GM12878 (cell line): ENCODE data around the gene LPCAT3.

Experiments used
- BCL3 ChIP-seq: IDR thresholded peaks from 2 replicates; pipeline ENCODE4 v1.6.1; 2011; ENCODE audit warnings: borderline replicate concordance, low read depth, mild to moderate bottlenecking, moderate library complexity, low read length; ENCODE audit not compliant: insufficient read depth, poor library complexity, severe bottlenecking
- BMI1 ChIP-seq: fragments of 450-650 bp; IDR thresholded peaks from 2 replicates; pipeline ENCODE4 v1.6.1; 2016; ENCODE audit warnings: mild to moderate bottlenecking, moderate library complexity, borderline replicate concordance
- CTCF ChIP-seq, 3 experiments: IDR thresholded peaks in 2 of 3; conservative IDR thresholded peaks in 1 of 3; 2 replicates each; pipeline ENCODE4 v1.5.1; 2011; ENCODE audit warnings: low read depth in 3 of 3, low read length in 3 of 3, mild to moderate bottlenecking in 3 of 3, control low read depth in 2 of 3, moderate library complexity in 2 of 3, inconsistent platforms in 1 of 3, mixed read lengths in 1 of 3; ENCODE audit not compliant: control insufficient read depth in 2 of 3, insufficient read depth in 1 of 3; ENCODE audit errors: extremely low read depth in 1 of 3
- EGR1 ChIP-seq, 2 experiments: IDR thresholded peaks; 1 replicate in 1 of 2; 2 replicates in 1 of 2; pipeline ENCODE4 v1.6.1; 2011 to 2012; ENCODE audit warnings: low read depth in 2 of 2, low read length in 2 of 2, borderline replicate concordance in 1 of 2, mild to moderate bottlenecking in 1 of 2, moderate library complexity in 1 of 2
- EZH2 ChIP-seq: IDR thresholded peaks from 2 replicates; pipeline ENCODE4 v1.6.1; 2012; ENCODE audit warnings: low read depth, mild to moderate bottlenecking, control low read depth, inconsistent platforms, low read length, borderline replicate concordance; ENCODE audit not compliant: control insufficient read depth
- MAX ChIP-seq: IDR thresholded peaks from 2 replicates; pipeline ENCODE4 v1.6.1; 2012; ENCODE audit warnings: low read depth, low read length, improper control_type of control experiment
- MXI1 ChIP-seq: fragments of 150-350 bp; IDR thresholded peaks from 2 replicates; pipeline ENCODE4 v1.6.1; 2011; ENCODE audit warnings: low read depth, mild to moderate bottlenecking, inconsistent platforms, low read length, improper control_type of control experiment
- NR2C2 ChIP-seq: IDR thresholded peaks from 2 replicates; pipeline ENCODE4 v1.6.1; 2011; ENCODE audit warnings: borderline replicate concordance, low read depth; ENCODE audit not compliant: control insufficient read depth, insufficient read length
- POLR2A ChIP-seq: IDR thresholded peaks from 2 replicates; pipeline ENCODE4 v1.6.1; 2011; ENCODE audit warnings: low read depth, mild to moderate bottlenecking, low read length
- SIN3A ChIP-seq: IDR thresholded peaks from 2 replicates; pipeline ENCODE4 v1.6.1; 2012; ENCODE audit warnings: low read depth, low read length, improper control_type of control experiment

DNA sequence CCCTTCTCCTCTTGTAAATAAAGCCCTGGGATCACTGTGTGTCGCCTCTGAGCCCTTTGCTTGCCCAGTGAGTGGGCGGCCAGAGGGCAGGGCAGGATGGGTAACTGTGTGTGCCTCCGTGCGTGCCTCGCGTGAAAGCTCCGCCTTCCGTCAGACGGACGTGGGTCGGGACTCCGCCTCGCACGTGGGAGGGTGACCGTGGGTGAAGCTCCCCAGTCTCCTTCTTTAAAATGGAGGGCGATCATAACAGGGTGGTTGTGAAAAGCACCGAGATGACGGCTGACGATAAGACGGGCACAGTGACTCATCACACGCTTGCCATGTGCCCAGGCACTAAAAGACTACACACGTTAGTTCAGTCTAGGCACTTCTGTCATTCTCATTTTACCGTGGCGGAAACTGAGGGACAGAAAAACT, 57.0 kb downstream of the LPCAT3 start:
- TF ChIP-seq CTCF (IDR thresholded peaks at IDR 0.05 in 2 of 3, conservative IDR thresholded peaks at IDR 0.05 in 1 of 3; ENCODE audit: control insufficient read depth in 2 of 3, extremely low read depth in 1 of 3, insufficient read depth in 1 of 3, low read depth in 3 of 3, low read length in 3 of 3) (no peak), EGR1 (IDR thresholded peaks at IDR 0.05; ENCODE audit: borderline replicate concordance in 1 of 2, low read depth in 2 of 2, low read length in 2 of 2) (peak in 1 of 2 experiments; percentile 90; a peak in 2 of 3 replicates), NR2C2 (no peak), BCL3 (no peak), BMI1 (no peak), EZH2 (no peak), MAX (peak; percentile 78), POLR2A (no peak), MXI1 (peak; percentile 63), SIN3A (no peak)
